ENCODE measurements around the gene VASN.

GRCh38 chr16:4412854-4413253 is 41.2 kb downstream of the VASN start:
- TF ChIP-seq, protein P1, sequence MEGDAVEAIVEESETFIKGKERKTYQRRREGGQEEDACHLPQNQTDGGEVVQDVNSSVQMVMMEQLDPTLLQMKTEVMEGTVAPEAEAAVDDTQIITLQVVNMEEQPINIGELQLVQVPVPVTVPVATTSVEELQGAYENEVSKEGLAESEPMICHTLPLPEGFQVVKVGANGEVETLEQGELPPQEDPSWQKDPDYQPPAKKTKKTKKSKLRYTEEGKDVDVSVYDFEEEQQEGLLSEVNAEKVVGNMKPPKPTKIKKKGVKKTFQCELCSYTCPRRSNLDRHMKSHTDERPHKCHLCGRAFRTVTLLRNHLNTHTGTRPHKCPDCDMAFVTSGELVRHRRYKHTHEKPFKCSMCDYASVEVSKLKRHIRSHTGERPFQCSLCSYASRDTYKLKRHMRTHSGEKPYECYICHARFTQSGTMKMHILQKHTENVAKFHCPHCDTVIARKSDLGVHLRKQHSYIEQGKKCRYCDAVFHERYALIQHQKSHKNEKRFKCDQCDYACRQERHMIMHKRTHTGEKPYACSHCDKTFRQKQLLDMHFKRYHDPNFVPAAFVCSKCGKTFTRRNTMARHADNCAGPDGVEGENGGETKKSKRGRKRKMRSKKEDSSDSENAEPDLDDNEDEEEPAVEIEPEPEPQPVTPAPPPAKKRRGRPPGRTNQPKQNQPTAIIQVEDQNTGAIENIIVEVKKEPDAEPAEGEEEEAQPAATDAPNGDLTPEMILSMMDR (conservative IDR thresholded peaks at IDR 0.05; ENCODE audit: low read length), result no peak
- TF ChIP-seq EZH2phosphoT487 (IDR thresholded peaks at IDR 0.05; ENCODE audit: borderline replicate concordance, low read depth, low read length), result no peak
